GM21367 (cell line): ENCODE data around the gene CD151.

Experiments used
- ATAC-seq: cut with Tn5 transposase; IDR thresholded peaks from one replicate; pipeline ENCODE4 v1.9.1; 2021; ENCODE audit not compliant: unreplicated experiment

The CD151 gene

DNA sequence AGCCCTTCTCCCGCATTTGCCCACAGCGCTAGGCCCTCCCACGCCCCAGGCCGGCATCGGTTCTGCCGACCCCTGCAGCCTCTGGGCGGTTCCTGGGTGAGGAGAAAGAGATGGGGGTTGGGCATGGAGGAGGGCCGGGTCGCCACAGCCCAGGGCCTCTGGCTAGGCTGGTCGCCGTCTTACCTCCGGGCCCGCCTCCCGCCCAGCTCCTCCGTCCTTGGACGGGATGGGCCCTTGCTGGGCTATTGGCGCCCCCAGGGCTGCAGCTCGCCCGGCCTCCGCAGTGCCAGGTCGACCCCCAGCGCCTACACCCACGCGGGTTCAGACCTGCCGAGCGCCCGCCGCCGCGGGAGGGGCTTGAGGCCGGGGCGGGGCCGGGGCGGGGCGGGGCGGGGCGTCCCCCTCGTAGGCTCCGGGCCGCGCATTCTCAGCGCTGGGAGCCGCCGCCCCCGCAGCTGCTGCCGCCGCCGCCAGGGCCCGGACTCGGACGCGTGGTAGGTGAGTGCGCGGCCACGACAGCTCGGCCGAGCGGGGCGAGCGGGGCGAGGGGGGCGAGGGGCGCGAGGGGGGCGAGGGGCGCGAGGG is at the start of gene CD151:
Gene CD151, plus strand, starts transcription at position 424 of the 585 bp plus-strand sequence. CDS start 3,118 bp downstream, outside the sequence.
- ATAC-seq, result no peak

- no peak for ATAC-seq
Measured at GRCh38 chr11:783581-784015, 49.2 kb upstream of the CD151 start.

- no peak for ATAC-seq
Measured at GRCh38 chr11:786235-787083, 46.3 kb upstream of the CD151 start.

DNA sequence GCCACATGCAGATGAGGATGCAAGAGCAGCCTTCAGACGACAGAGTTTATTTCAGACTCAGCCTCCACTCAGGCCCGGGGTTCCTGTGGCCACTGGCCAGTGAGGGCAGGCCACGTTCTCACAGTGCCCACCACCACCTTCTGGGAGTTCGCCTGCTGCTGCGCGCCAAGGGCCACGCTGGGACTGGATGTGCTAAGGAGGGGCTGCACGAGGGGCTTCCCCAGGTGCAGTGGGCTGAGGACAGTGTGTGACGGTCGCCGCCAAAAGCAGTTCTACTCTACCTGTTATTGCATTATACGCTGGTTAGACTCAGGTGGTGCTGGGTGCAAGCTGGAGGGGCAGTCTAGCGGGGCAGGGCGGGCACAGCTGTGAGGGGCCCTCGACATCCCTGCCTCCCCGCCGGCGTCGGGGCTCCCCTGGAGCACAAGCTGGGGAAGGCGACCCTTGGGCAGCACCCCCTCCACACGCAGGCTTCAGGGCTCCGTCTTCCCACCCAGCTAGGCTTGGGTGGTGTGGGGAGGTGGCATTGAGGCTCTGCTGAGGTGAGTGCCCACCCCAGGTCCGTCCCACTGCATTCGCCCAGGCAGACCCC is 45.6 kb upstream of the CD151 start:
- ATAC-seq, result no peak

- ATAC-seq, result no peak
Measured at GRCh38 chr11:788009-788640, 44.6 kb upstream of the CD151 start.

GRCh38 chr11:788953-789940 is 43.5 kb upstream of the CD151 start:
- ATAC-seq, result no peak

- ATAC-seq, result no peak
Measured at GRCh38 chr11:789943-790342, 42.8 kb upstream of the CD151 start, which contains the start of gene CEND1. TSS of gene CEND1 (minus strand) at chr11:790090. CDS start at chr11:788576, 1,514 bp downstream.

DNA sequence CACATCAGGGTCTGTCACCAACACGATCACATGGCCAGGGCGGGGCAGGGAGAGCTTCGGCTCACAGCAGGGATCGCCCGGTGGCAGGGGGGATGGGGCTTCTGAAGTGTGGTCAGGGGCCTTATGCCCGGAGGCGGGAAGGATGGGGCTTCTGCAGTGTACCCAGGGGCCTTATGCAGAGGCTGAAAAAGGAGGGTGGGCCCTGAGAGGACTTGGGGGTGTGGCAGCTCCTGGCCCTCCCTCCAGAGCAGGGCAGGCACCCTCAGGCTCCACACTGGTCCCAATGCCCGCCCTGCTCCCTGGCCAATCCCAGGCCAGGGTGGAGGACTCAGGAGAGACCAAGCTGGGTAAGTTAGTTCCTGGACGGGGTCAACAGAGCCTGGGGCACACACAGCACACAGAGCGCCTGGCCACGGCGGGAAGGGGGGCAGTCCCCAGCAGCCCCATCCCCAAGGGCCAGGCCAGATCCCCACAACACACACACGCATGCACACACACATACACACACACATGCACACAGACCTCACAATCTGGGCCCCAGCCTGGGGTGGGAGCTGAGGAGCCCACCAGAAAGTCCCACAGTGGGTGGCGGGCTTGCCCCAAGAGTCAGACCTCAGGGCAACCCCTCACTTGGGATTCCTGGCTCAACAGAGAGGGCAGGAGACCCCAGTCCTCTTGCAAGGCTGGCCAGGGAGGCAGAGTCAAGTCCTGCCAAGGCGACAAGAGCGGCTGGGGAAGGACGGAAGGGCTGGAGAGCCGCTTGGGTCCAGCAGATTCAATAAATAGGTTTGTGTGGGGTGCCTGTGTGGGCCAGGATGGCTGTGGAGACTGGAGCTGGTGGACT is 41.8 kb upstream of the CD151 start:
- no peak for ATAC-seq

DNA sequence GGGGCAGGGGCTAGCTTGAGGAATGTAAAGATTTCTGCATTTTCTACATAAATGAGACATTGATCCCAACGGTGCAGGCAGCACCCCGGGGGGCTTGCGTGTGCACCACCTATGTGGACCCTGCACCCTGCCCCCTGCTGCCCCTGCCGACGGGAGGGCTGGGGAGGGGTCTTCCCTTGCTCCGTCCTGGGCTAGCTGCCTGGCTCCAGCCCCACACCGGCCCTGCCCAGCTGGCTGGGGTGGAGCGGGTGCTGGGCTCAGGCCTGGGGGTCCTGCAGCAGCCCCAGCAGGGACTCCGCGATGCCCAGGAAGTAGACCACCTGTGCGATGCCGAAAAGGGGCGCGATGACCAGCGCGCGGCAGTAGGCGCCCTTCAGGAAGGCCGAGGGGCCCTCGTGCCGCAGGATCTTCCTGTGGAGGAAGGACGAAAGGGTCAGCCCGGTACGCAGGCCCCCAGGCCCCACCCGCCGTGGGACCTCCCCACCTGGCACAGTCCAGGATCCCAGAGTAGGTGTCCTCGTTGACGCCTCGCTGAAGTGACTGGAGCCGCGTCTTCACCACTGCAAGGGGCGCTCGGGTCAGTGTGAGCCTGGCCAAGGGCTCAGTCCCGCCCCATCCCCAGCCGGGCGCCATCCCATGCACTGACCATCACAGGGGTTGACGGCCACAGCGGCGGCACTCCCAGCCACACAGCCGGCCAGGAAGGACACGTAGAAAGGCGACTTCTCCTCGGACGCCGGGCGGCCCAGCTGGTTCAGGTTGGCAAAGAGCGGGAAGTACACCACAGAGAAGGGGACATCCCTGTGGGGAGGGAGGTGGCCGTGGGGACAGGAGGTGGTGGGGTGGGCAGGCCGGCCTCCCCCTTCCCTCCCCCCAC is 40.9 kb upstream of the CD151 start:
- ATAC-seq, result no peak

DNA sequence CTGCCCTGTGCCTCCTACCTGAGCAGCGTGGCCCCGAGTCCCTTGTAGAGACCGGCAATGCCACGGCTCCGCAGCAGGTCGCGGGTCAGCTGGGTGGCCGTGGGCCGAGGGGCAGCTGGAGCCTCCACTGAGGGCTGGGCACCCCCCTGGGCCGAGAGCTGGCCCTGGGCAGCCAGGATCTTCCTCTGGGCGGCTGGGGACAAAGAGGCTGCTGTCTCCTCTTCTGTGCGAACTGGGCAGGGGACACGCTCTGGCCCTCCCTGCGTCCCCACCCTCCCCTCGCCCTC is 40.3 kb upstream of the CD151 start:
- no peak for ATAC-seq

DNA sequence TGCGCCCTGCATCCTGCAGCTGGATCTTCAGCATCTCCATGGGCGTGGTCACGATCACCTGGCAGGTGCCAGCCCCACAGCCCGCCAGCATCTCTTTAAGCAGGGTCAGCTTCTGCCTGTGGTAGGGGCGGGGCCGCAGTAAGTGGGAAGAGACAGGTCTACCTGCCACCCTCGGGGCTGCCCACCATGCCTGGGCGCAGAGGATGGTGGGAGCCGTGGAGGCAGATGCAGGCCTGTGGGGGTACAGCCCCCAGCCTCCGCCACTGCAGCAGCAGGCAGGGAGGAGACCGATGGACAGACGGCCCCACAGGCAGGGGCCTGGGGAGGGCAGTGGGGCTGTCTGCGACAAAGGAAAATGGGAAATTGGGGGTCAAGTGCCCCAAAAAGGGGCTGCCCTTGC is 39.9 kb upstream of the CD151 start:
- no peak for ATAC-seq

GRCh38 chr11:793556-793955 is 39.2 kb upstream of the CD151 start:
- no peak for ATAC-seq

- ATAC-seq, result no peak
Measured at GRCh38 chr11:794013-794765, 38.6 kb upstream of the CD151 start.

DNA sequence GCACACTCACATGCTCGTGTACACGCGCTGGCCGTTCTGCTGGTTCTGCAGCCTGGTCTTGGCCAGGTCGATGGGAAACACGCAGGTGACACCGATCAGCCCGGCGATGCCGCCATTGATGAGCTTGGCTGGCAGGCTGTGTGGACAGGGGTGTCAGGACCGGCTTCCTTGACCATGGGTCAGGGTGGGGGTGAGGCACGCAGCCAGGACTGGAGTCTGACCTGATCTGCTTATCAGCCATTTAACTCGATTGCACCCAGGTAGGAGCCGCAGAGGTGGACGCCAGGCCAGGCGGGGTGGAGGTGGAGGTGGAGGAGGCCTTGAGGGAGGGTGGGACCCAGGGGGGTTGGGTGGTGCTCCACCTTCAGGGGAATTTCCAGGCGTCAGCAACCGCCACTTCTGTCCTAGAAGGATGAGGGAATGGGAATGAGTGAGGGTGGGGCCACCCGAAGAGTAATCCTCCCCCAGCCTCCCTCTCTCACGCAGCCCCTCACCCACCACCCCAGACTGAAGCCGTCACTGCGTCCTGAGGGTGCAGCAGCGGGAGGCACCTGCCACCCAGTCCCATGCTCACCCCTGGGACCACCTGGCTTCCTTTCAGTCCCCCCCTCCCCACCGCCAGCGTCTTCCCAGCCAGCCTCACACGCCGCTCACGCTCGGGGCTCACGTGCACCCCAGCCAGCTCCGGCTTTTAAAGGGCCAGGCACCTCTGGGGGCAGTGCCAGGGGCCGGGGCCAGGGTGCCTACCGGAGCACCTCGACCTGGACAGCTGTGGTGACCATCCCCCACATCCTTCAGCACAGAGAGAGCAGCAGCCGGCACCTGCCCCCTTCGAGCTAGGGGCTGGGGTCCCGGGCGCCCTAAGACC is 37.8 kb upstream of the CD151 start:
- ATAC-seq, result no peak

DNA sequence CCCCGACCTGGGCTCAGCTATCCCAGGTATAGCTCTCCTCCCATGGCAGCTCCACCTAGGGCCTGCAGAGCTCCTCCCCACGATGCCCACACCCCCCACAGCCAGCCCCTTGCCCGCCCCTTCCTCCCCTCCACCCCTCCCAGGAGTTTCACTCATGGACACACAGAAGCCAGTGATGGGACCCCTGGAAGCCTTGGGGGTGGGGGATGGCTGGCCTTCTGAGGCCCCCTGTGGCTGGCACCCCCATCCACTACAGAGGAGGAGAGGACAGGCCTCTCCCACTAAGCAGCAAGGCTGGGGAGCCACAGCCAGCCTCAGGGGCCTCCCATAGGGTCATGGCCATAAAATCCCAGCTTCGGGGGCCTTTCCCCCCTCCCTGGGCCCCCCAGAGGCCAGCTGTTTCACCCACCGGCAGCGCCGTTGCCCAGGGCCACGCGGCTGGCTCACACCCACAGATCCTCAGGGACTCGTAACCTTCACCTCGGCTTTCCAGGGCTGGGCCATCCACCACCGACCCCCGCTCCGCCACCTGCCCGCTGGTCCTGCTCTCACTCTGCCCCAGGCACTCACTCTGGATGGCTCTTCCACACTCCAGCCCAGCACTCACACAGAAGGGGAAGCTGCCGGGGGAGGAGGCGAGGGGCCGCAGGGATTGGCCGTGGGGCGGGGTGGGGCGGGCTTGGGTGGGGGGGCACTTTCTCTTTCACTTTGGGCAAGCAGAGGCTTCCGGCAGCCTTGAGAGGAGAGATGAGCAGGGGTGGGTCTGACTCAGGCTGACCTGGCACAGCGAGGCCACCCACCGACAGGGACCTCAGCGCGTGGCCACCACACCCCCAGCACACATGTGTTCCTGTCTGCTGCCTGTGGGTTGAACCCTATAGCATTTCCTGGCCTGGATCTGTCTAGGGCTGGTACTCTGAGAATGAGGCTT is 36.9 kb upstream of the CD151 start:
- ATAC-seq, result no peak
